HG02623 (cell line): ENCODE data around the gene TAL1.

Experiments used
- ATAC-seq: cut with Tn5 transposase; IDR thresholded peaks from one replicate; pipeline ENCODE4 v1.9.1; 2021; ENCODE audit warnings: moderate library complexity; ENCODE audit not compliant: unreplicated experiment

TAL1 gene

DNA sequence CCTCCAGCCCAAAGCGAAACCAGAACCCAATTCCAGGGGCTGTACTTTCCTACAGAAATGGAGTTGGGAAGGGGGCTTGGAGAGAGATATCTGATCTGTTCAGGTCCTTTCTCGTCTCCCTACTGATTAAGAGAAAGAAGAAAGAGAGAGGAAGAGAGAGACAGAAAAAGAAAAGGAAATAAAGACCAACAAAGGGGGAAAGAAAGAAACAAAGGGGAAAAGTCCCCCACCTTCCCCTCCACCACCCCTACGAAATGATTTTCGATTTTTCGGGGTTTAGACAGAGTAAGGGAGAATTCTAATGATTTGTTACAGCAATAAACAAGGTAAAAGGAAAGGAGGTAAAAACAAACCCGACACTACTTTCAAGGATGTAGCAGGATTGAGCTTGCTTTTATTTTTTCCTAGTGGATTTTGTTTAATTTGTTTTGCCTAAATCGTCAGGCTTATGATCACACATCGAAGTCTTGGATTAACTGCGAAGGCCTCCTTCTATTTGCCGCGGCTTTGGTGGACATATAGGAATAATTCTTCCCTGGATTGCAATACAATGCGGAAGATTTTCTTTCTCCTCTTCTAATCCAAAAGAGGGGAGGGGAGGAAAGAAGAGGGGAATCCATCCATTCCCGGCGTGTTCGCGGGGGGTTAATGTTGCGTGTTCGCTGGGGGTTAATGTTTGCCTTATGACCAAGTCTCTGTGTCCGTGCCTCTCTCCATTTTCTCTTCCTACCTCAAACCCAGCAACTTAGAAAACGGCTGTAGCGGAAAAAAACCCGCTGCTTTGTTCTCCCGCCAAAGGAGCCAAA is 1.9 kb downstream of the TAL1 start:
- no peak for ATAC-seq

DNA sequence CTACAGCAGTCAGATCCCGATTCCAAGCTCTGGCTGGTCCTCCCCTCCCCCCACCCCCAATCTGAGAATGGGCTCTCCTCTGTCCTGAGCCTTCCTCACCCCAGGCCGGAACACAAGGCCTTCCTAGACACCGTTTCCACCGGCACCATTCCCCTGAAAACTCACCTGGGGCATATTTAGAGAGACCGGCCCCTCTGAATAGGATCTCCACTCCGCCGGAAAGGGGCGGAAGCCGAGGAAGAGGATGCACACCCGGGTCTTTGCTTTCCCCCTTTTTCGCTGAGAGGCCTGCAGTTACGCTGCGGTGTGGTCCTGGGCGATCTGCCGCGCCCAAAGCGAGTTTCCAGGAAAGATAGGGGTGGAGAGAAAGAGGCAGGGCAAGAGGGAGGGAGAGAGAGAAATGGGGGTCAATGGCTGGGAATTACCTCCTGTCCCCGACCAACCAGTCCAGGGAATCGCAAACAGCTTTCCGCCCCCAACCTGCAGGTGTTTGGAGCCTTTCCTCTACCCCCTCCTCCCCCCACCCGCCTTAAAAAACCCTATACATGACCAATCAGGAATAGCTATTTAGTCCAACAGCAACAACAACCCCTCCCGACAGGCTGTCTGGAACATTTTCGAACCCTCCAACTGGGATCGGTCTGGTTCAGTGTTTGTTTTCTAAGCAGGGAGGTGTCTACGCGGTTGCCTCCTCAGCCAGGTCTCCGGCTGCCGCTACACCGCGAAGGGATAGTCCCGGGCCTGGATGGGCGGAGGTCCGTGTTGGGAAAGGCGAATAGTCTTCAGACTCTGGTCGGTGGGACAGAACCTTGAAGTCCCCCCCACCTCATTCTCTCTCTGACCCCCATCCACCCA is 2.8 kb downstream of the TAL1 start:
- no peak for ATAC-seq

DNA sequence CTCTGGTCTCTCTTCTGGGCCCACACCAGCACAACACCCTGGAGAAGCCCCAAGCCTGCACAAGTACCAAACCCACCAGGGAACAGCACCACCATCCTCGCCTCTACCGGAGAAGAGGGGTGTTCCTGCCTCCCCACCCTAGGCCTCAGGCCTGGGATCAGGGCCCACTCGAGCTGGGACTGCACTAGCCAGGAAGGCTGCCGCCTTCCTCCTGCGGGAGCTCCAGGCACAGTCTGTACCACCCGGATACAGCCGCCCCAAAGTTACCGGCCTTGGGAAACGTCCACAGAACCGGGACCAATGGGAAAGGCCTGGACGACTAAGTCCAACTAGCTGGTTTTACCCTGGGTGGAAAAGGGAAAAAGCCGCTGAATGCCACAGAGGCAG is 3.4 kb downstream of the TAL1 start:
- no peak for ATAC-seq

DNA sequence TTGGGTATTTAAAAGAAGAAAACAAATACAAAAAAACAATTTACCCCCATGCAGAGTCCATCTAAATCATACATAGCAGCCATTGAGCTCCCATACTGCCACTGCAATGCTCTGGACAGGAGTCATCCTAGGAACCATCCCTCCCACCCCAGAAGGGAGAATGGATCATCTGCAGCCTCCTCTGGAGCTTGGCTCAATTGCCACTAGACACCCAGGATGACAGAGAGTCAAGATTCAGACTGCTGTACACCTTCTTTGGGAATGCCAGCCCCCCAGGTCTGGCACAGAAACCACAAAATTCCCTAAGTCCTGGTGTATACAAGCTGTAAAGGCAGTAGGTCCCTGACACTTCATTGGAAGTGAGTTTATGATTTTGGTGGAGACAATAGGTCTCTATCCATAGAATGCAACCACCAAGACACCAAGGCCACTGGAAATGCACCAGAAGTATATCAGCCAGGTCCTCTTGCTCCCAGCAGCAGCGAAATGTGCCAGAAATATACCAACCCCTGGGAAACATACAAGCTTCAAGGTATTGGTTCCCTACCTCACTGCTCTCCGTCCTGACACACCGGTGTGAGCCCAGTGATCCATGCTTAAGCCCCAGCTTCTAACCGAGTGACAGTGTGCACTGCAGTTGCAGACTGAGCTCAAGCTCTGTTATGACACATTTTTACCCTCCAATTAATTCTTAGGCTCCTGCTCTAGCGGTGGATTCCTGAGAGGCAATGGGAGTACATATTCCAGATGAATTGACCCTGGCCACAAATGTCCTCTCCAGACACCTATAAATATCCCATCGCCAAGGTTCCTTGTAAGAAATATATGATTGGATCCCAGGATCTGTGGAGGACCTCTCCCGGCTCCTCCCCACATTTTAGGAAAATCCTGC is 4.4 kb downstream of the TAL1 start:
- ATAC-seq = no peak

DNA sequence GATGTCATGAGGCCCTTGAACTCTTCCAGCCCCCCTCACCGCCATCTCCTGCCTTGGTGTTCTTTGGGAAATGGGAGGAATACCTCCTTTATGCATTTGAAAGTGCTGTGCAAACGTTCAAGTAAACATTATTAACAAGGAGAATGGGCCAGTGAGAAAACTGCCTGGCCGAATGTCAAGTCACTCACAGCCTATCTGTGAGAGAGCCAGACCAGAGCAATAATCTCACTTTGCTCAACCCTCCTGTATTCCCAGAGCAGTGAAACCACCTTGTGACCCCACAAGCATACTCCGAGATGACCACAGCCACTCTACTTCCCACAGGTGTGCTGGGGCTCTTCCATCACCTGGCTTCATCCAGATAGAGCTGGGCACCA is 5.2 kb downstream of the TAL1 start:
- no peak for ATAC-seq

DNA sequence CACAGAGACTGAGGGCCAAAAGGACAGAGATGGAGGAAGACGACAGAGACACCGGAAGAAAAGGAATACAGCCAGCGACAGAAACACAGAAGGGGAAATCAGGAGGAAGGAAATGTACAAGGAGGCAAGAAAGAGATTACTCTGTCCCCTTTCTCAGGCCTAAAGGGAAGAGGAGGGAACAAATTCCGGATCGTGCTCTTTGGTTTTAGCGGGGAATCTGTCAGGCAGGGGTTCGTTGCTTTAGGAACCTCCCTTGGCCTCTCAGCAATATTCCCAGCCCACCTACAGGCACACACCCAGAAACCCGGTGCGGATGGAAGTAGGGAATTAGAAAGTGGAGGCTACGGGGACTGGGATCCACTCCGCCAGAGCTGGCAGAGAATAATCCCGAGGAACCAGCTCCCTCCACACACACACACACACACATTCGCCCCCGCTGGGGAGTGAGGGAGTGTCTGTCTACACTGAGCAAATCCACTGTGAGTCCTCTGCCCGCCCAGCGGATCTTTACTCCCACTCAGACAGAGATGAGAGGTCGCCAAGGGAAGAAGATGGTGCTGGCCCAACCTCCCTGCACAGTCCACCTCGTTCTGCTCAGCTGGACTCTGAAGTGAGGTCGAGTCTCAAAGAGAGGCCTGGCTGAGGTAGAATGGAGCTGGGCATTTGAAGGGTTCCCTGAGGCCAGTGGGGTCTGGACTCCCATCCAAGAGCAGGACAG is 5.7 kb downstream of the TAL1 start:
- ATAC-seq = no peak

DNA sequence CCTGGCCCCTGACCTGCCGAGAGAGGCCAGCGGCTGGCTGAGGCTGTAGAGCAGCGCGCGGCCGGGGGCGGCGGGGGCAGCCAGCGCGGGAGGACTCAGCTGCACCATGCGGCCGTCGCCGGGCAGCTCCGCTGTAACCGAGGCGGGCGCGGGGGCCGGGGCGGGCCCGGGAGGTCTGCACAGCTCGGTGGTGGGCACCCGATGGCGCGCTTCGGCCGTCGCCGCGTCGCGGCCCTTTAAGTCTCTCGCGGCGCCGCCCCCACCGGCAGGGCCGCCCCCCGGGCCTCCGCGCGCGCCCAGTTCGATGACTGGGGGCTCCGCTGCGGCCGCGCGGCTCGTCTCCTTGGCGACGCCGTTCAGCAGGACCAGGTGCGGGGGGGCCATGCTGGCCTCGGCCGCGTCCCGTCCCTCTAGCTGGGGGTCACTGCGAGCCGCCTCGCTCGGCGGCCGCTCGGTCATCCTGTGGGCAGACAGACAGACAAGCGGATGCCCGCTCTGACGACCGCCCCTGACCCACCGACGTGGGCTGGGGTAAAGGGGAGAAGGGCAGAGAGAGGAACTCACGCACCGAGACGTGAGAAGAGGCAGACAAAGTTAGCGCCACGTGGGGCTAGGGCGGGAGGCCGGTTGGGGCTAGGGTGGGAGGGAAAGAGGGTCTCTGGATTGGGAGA is 6.5 kb downstream of the TAL1 start:
- ATAC-seq = no peak

DNA sequence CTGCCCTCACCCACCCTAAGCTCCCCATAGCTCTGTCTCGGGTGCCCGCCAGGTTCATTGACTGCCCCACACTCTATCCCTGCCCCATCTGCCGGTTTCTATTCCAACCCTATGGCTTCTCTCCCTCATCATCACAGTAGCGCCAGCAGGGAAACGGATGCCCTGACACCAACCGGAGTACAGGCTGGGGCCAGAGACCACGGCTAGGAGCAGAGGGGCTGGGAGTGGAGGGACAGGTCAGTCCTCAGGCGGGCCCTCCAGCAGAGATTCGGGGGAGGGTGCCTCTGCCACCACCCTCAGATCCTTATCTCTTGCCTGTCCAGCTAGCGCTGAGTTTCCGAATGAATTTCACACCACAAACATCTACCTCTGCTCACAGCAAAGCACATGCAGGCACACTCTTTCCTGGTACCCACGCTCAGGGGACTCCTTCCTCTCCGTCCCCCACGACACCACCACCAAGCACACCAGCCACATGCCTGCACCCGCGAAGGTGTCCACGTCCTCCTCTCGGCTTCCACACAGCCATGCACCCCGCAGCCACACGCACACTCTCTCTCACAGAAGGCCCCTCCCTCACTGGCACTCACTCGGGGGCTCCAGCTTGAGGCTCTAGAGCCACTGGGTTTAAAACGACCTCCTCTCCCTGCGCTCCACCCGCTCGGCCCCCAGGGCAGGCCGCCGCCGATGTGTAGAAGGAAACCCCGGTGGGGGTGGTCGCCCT is 7.2 kb downstream of the TAL1 start:
- no peak for ATAC-seq

DNA sequence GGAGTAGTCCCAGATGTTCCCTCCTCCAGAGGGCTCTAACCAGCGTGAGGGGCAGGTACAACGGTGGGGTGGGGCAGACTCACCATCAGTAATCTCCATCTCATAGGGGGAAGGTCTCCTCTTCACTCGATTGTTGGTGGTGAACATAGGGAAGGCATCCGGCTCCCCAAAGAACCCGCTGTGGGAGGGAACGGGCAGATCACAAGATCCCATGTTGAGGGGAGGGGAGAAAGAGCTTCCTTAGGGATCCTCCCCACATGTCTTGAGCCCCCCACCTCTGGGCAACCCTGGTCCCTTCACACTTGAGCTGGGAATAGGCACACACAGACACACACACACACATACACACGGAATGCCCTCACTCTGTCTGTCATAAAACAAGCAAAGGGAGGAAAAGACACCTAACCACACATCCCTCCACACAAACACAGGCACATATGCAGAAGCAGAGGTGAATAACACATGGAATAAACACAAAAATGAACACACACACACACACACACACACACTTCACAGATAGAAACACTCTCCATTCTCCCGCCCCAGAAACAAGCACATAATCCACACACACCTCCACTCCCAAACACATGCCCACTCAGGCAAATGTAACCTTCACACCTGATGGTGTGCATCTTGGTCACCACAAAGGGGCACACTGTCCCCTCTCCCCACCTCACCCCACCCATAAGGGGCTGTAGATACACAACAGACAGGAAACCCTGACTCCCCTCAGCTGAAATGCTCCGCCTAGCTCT is 7.9 kb downstream of the TAL1 start:
- ATAC-seq = no peak

DNA sequence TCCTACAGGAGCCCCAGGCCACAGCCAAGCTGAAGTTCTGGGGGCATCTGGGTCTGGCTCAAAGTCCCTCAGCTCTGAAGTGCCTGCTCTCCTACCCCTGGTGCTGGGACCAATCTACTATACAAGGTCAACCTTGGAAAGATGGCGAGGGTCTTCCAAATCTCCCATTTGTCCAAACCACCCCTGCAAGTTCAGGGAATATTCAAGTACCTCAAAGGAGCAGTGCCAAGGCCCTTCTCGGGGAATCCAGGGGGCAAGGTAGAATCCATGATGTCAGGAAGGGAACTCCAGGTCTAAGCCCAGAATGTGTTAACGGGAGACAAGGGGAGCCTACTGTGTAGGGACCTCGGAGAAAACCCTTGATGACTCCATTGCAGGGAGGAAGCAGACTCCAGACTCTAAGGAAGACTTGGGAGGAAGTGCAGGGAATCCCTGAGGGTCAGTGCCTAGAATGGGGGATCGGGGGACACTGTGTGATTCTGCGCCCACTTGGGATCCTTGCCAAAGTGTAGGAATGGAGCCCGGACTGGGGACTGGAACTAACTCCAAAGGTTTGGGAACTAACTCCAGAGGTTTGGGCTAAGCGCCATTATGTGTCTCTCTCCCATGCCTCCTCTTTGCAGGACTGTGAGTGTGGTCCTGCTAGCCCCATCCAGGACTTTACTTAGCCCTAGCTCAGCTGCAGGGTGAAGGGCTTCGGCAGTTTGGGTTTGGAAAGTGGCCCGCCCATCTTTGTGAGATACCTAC is 8.7 kb downstream of the TAL1 start:
- no peak for ATAC-seq

DNA sequence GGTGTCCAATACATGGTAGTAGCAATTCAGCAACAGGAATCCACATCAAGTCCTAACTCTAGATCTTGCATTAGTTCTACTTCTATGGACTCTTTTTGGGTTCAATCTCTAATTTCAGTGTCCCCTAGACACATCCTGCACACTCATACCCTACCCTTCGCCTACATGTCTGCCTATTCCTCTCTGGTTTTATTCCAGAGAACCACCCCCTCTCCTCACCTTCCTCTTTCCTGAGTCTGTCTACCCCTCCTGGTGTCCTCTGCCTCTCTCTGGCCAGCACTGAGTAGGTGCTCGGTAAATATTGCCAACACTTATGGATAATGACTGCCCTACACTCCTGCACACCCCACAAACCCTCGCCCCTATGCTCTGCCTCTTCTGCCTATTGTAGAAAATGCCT is 9.5 kb downstream of the TAL1 start:
- no peak for ATAC-seq

DNA sequence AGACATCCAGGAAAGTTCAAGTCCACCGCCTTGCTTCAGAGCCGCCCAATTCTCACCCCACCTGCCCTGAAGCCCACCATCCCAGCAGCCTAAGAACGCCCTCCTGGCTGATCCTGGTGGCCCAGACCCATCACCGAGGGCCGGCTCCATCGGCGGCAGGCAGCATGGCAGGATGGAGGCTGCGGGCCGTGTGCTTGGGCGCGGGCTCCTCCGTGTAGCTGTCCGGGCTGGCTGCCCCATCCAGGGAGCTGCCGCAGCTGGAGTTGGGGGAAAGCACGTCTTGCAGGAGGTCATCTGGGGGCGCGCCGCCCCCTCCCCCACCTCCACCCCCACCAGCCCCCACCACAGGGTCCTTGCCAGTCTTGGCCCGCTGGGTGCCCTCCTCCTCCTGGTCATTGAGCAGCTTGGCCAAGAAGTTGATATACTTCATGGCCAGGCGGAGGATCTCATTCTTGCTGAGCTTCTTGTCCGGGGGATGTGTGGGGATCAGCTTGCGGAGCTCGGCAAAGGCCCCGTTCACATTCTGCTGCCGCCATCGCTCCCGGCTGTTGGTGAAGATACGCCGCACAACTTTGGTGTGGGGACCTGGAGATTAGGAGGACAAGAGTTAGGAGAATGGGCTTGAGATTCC is 12.3 kb downstream of the TAL1 start:
- ATAC-seq = no peak

DNA sequence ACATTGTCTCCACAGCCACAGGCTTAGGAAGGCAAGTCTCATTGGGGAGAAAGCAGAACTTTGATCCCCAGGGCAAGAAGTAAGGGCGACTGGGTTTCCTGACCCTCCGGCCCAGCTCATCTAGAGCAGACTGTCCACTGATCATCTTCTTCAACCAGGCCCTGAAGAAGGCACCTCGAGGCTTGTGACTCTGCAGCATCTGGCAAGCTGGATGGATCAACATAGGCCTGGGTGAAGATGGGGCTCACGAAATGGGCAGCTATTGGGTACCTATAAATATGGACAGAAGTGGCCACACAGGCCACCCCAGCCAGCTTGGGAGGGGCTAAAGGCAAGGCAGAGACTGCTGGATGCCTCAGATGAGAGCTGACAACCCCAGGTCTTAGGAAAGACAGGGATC is 13.0 kb downstream of the TAL1 start:
- ATAC-seq = no peak

DNA sequence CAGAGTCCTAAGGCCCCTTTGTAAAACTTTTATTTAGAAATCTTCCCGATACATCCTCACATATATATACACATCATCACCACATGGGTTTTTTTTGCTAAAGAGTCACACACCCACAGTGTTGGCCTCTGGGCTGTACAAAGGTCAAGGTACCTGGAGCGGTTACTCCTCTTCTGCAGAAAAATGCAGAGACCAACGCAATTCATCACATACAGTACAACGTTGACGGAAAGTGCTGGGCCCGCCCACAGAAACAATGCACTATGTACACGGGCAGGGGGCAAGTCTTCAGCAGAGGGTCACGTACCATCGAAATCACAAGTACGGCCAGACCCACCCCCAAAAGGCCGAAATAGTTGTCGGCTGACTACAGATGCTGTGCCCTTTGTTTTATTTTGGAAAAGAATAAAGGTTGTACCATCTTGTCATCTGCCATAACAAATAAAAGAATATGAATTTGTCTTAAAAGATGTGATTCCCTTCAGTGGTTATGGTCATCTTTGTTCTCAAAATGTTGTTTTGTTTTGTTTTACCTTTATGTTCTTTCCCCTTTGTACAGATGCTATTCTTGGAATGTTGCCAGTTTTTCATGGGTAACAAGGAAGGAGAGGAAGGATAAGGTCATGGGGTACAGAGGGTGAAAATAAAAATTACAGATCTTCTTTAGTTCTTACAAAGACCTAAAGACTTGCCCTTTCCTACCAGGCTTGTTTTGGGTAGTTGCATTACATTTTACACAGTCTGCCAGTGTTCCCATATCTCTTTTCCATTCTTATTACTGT is 15.6 kb downstream of the TAL1 start:
- no peak for ATAC-seq

DNA sequence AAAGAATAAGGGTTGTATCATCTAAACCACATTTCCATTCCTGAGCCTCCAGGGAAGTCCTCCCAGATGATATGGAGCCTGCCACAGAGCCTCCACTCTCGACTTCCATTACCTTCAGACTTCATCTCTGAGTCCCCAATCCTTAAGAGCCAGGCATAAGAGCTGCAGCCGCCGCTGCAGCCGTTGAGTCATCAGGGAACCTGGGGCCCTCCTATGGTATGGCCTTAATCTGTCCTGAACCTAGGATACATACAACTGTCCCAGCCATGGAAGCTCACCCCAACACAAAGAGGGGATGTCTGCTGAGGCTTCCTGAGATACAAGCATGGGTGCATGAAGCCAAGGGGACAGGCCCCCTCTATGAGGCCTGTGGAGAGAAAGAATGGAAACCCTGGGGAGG is 16.3 kb downstream of the TAL1 start:
- ATAC-seq = no peak

DNA sequence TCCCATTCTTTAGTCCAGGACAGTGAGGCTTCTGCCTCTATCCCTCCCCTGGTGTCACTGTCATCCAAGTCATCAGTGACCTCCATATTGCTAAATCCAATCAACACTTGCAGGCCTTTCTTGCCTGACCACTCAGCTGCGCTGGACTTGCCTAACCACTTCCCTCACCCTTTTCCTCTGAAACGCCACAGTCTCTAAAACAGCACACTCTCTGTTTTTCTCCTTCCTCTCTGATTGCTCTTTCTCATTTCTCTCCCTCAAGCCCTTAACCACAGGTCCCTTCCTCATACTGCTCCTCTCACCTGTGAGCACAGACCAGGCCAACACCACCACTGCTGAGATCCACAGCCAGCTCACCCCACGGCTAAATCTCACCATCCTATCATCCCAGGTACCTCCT is 17.5 kb downstream of the TAL1 start:
- ATAC-seq = no peak
